Fibroblast of peridontal ligament (primary cell): Measurements from ENCODE around the gene L3MBTL1.
"Not testable (repeated sequence)": the region's sequence is repeated elsewhere in the genome, so short reads cannot be mapped to it uniquely, and the experiment has no call there.

Experiments used
- DNase-seq: peaks from one replicate; pipeline ENCODE4 v3.0.0-alpha.2; 2010; ENCODE audit errors: extremely low read depth

L3MBTL1 gene

GRCh38 chr20:43559147-43559987, 51.9 kb downstream of the L3MBTL1 start:
- no peak for DNase-seq

GRCh38 chr20:43560974-43561373, 53.5 kb downstream of the L3MBTL1 start:
- DNase-seq = no peak

GRCh38 chr20:43563429-43563828, 55.9 kb downstream of the L3MBTL1 start:
- no peak for DNase-seq

GRCh38 chr20:43563991-43564390, 56.5 kb downstream of the L3MBTL1 start:
- no peak for DNase-seq

- DNase-seq = no peak
Measured at GRCh38 chr20:43564455-43564854, 57.0 kb downstream of the L3MBTL1 start.

- DNase-seq = no peak
Measured at GRCh38 chr20:43564993-43565757, 57.7 kb downstream of the L3MBTL1 start.

- no peak for DNase-seq
Measured at GRCh38 chr20:43565758-43566104, 58.2 kb downstream of the L3MBTL1 start.

- DNase-seq = no peak
Measured at GRCh38 chr20:43567477-43567876, 60.0 kb downstream of the L3MBTL1 start.

GRCh38 chr20:43568706-43569105, 61.2 kb downstream of the L3MBTL1 start:
- no peak for DNase-seq

- DNase-seq = no peak
Measured at GRCh38 chr20:43569282-43569681, 61.8 kb downstream of the L3MBTL1 start.

GRCh38 chr20:43570496-43570895, 63.0 kb downstream of the L3MBTL1 start:
- DNase-seq = no peak

GRCh38 chr20:43571310-43571709, 63.8 kb downstream of the L3MBTL1 start:
- no peak for DNase-seq

GRCh38 chr20:43571771-43572170, 64.3 kb downstream of the L3MBTL1 start:
- DNase-seq = no peak

- no peak for DNase-seq
Measured at GRCh38 chr20:43572891-43573290, 65.4 kb downstream of the L3MBTL1 start.

GRCh38 chr20:43576108-43576507, 68.6 kb downstream of the L3MBTL1 start:
- DNase-seq = no peak

GRCh38 chr20:43579861-43580793, 72.6 kb downstream of the L3MBTL1 start:
- DNase-seq = no peak

- peak; percentile 2 for DNase-seq
Measured at GRCh38 chr20:43583133-43583864, 75.8 kb downstream of the L3MBTL1 start.

GRCh38 chr20:43583982-43584432, 76.5 kb downstream of the L3MBTL1 start:
- peak; percentile 99 for DNase-seq

GRCh38 chr20:43584448-43585136, 77.1 kb downstream of the L3MBTL1 start:
- DNase-seq = peak; percentile 61

- peak; percentile 10 for DNase-seq
Measured at GRCh38 chr20:43586641-43587040, 79.1 kb downstream of the L3MBTL1 start.

- not testable (repeated sequence) for DNase-seq
Measured at GRCh38 chr20:43588526-43588925, 81.0 kb downstream of the L3MBTL1 start.
